Hepatocyte (in vitro differentiated cells): ENCODE measurements around the gene CEP192.

Source experiments
- CTCF ChIP-seq: fragments of 200-600 bp; sonication (generic); IDR thresholded peaks from 2 replicates; pipeline ENCODE4 v1.5.1; 2016; ENCODE audit warnings: antibody characterized with exemption, mild to moderate bottlenecking; ENCODE audit not compliant: poor library complexity
- EZH2 ChIP-seq: fragments of 200-600 bp; sonication (generic); IDR thresholded peaks from 2 replicates; pipeline ENCODE4 v1.6.1; 2016; ENCODE audit warnings: antibody characterized with exemption, mild to moderate bottlenecking, borderline replicate concordance
- EZH2phosphoT487 ChIP-seq: fragments of 200-600 bp; sonication (generic); IDR thresholded peaks from one replicate; pipeline ENCODE4 v1.6.1; 2018; ENCODE audit warnings: antibody characterized with exemption, mild to moderate bottlenecking, low read depth, moderate library complexity; ENCODE audit not compliant: unreplicated experiment, severe bottlenecking

GRCh38 chr18:12958478-12958877 lies 32.7 kb upstream of the CEP192 start:
- TF ChIP-seq CTCF (no peak), EZH2 (no peak), EZH2phosphoT487 (no peak)
